Measurements from ENCODE around the gene ADAD1.

Gene ADAD1

GRCh38 chr4:122383341-122383740 lies 4.5 kb downstream of the ADAD1 start:
- in situ Hi-C loops (cut with HindIII; ENCODE audit: low sequenced_read_pairs) = no loop called here
- DNase-seq (ENCODE audit: low read depth, low spot score) = no peak
- H3K4me3 ChIP-seq (ENCODE audit: low read depth, low read length) = no peak overlapping the region
- TF ChIP-seq CTCF (IDR thresholded peaks at IDR 0.05; ENCODE audit: low read depth, low read length) = no peak

GRCh38 chr4:122384245-122384644 lies 5.4 kb downstream of the ADAD1 start:
- no peak overlapping the region for H3K4me3 ChIP-seq (ENCODE audit: low read depth, low read length)
- in situ Hi-C loops (cut with HindIII; ENCODE audit: low sequenced_read_pairs) = no loop called here
- no peak for DNase-seq (ENCODE audit: low read depth, low spot score)
- TF ChIP-seq CTCF (IDR thresholded peaks at IDR 0.05; ENCODE audit: low read depth, low read length) = no peak

GRCh38 chr4:122393276-122393675 lies 14.5 kb downstream of the ADAD1 start:
- H3K4me3 ChIP-seq (ENCODE audit: low read depth, low read length) = no peak overlapping the region
- no peak for DNase-seq (ENCODE audit: low read depth, low spot score)
- in situ Hi-C loops (cut with HindIII; ENCODE audit: low sequenced_read_pairs) = no loop called here
- TF ChIP-seq CTCF (IDR thresholded peaks at IDR 0.05; ENCODE audit: low read depth, low read length) = no peak

- in situ Hi-C loops (cut with HindIII; ENCODE audit: low sequenced_read_pairs) = no loop called here
- TF ChIP-seq CTCF (IDR thresholded peaks at IDR 0.05; ENCODE audit: low read depth, low read length) = no peak
- no peak overlapping the region for H3K4me3 ChIP-seq (ENCODE audit: low read depth, low read length)
These were observed 25.1 kb downstream of the ADAD1 start for GRCh38 chr4:122403861-122404260.

GRCh38 chr4:122412547-122412946 lies 33.7 kb downstream of the ADAD1 start:
- no peak overlapping the region for H3K4me3 ChIP-seq (ENCODE audit: low read depth, low read length)
- TF ChIP-seq CTCF (IDR thresholded peaks at IDR 0.05; ENCODE audit: low read depth, low read length) = no peak
- no peak for DNase-seq (ENCODE audit: low read depth, low spot score)
- in situ Hi-C loops (cut with HindIII; ENCODE audit: low sequenced_read_pairs) = no loop called here

More at GRCh38 chr4:122403861-122404260, 25.1 kb downstream of the ADAD1 start:
- no peak for DNase-seq (ENCODE audit: low read depth, low spot score)

- in situ Hi-C loops (cut with HindIII; ENCODE audit: low sequenced_read_pairs) = no loop called here
- TF ChIP-seq CTCF (IDR thresholded peaks at IDR 0.05; ENCODE audit: low read depth, low read length) = no peak
- no peak for DNase-seq (ENCODE audit: low read depth, low spot score)
- no peak overlapping the region for H3K4me3 ChIP-seq (ENCODE audit: low read depth, low read length)
These were observed 44.4 kb downstream of the ADAD1 start for GRCh38 chr4:122423246-122423645.

- in situ Hi-C loops (cut with HindIII; ENCODE audit: low sequenced_read_pairs) = no loop called here
- H3K4me3 ChIP-seq (ENCODE audit: low read depth, low read length) = no peak overlapping the region
- TF ChIP-seq CTCF (IDR thresholded peaks at IDR 0.05; ENCODE audit: low read depth, low read length) = no peak
- DNase-seq (ENCODE audit: low read depth, low spot score) = no peak
These were observed 52.5 kb downstream of the ADAD1 start for GRCh38 chr4:122431351-122431750.
